Fibroblast of lung (primary cell): Measurements from ENCODE around the gene SUSD1.

Experiments
- CTCF ChIP-seq, 2 donors: IDR thresholded peaks in 1 of 2; conservative IDR thresholded peaks in 1 of 2; 1 replicate in 1 of 2; 2 replicates in 1 of 2; pipeline ENCODE4 v1.5.1; 2011 to 2012; ENCODE audit warnings: low read length in 2 of 2, control low read depth in 1 of 2, inconsistent platforms in 1 of 2, low read depth in 1 of 2, mild to moderate bottlenecking in 1 of 2
- EZH2 ChIP-seq: IDR thresholded peaks from 2 replicates; pipeline ENCODE4 v1.5.1; 2012; ENCODE audit warnings: low read length, control low read depth, mild to moderate bottlenecking; ENCODE audit errors: missing control alignments

GRCh38 chr9:112135706-112136105 is 39.4 kb downstream of the SUSD1 start:
- TF ChIP-seq CTCF (conservative IDR thresholded peaks at IDR 0.05 in 1 of 2, IDR thresholded peaks at IDR 0.05 in 1 of 2; ENCODE audit: low read depth in 1 of 2, low read length in 2 of 2) (no peak), EZH2 (no peak)
